Bronchial epithelial cell (primary cell): ENCODE results near the gene SHROOM3. TPM values are rescaled to one million over a fixed set of nuclear protein-coding genes. Genes with fewer than 3 reads are reported as not detected.

Experiments
- DNase-seq: peaks from one replicate; pipeline ENCODE4 v3.0.0-alpha.2; 2010; ENCODE audit warnings: low read depth
- FAIRE-seq: peaks from 2 replicates; lab custom pipeline; 2011; peaks lifted over from hg19 to GRCh38; lab: Jason Lieb, UNC
- H3K27me3 ChIP-seq: 2 replicates; pipeline ENCODE4 v1.5.1; 2011; ENCODE audit warnings: low read length; ENCODE audit not compliant: control insufficient read depth, insufficient read depth
- H3K36me3 ChIP-seq: 2 replicates; pipeline ENCODE4 v1.5.1; 2011; ENCODE audit warnings: low read length; ENCODE audit not compliant: control insufficient read depth, insufficient read depth
- H3K4me3 ChIP-seq: 2 replicates; pipeline ENCODE4 v1.5.1; 2011; ENCODE audit warnings: mild to moderate bottlenecking, low read depth, low read length, control low read depth
- CTCF ChIP-seq: IDR thresholded peaks from 2 replicates; pipeline ENCODE4 v1.5.1; 2011; ENCODE audit warnings: mild to moderate bottlenecking, moderate library complexity, low read length, control low read depth, inconsistent platforms; ENCODE audit not compliant: insufficient read depth, severe bottlenecking
- total RNA-seq: library from RNA; depleted of rRNA; stranded (reverse); fragments of >200 nt; gene quantifications from 2 replicates; pipeline ENCODE4 v1.2.1, GENCODE V29; 2014

SHROOM3 gene
- total RNA-seq, 1 donor from 2014 or later, result 6.3 TPM

GRCh38 chr4:76594173-76594572 is 159.1 kb downstream of the SHROOM3 start:
- no peak for FAIRE-seq
- no peak for DNase-seq
- Histone ChIP-seq H3K36me3 (no peaks in the 10 kb centered on the region), H3K27me3 (no peaks in the 10 kb centered on the region), H3K4me3 (no peak overlapping the region)
- TF ChIP-seq CTCF, result no peak

- no peaks in the 10 kb centered on the region for H3K27me3 ChIP-seq
- no peak for DNase-seq
- H3K4me3 ChIP-seq, result no peak overlapping the region
- no peak for TF ChIP-seq CTCF
- FAIRE-seq, result no peak
- H3K36me3 ChIP-seq, result no peaks in the 10 kb centered on the region
Measured at GRCh38 chr4:76595435-76595834, 160.4 kb downstream of the SHROOM3 start.

- H3K4me3 ChIP-seq, result no peak overlapping the region
- H3K27me3 ChIP-seq, result no peaks in the 10 kb centered on the region
- no peaks in the 10 kb centered on the region for H3K36me3 ChIP-seq
- TF ChIP-seq CTCF, result no peak
- FAIRE-seq (no peak), DNase-seq (no peak)
Measured at GRCh38 chr4:76596713-76597112, 161.7 kb downstream of the SHROOM3 start.

- Histone ChIP-seq H3K4me3 (no peak overlapping the region), H3K36me3 (no peaks in the 10 kb centered on the region), H3K27me3 (no peaks in the 10 kb centered on the region)
- DNase-seq (peak; percentile 75), FAIRE-seq (no peak)
- TF ChIP-seq CTCF, result no peak
Measured at GRCh38 chr4:76597423-76597979, 162.5 kb downstream of the SHROOM3 start.

GRCh38 chr4:76600447-76600846 is 165.4 kb downstream of the SHROOM3 start:
- Histone ChIP-seq H3K4me3 (no peak overlapping the region), H3K36me3 (no peaks in the 10 kb centered on the region), H3K27me3 (no peaks in the 10 kb centered on the region)
- DNase-seq, result peak; percentile 45
- no peak for TF ChIP-seq CTCF
- no peak for FAIRE-seq

- Histone ChIP-seq H3K36me3 (no peaks in the 10 kb centered on the region), H3K4me3 (no peak overlapping the region), H3K27me3 (no peaks in the 10 kb centered on the region)
- FAIRE-seq, result no peak
- no peak for TF ChIP-seq CTCF
- DNase-seq, result no peak
Measured at GRCh38 chr4:76601791-76602190, 166.8 kb downstream of the SHROOM3 start.
